H1 (cell line): Measurements from ENCODE around the gene METTL9. TPM values are rescaled to one million over a fixed set of nuclear protein-coding genes. Genes with fewer than 3 reads are reported as not detected.

ENCODE experiments used
- NANOG ChIP-seq: IDR thresholded peaks from 2 replicates; pipeline ENCODE4 v1.6.1; 2011; ENCODE audit warnings: low read length, low read depth, mild to moderate bottlenecking, inconsistent platforms; ENCODE audit not compliant: insufficient read depth, poor library complexity, severe bottlenecking
- SIN3A ChIP-seq, 2 experiments: IDR thresholded peaks in 1 of 2; conservative IDR thresholded peaks in 1 of 2; 2 replicates each; pipeline ENCODE4 v1.6.1; 2011 to 2012; ENCODE audit warnings: low read length in 2 of 2, improper control_type of control experiment in 1 of 2, low read depth in 1 of 2, mild to moderate bottlenecking in 1 of 2
- SIX5 ChIP-seq: IDR thresholded peaks from 2 replicates; pipeline ENCODE4 v1.6.1; 2011; ENCODE audit warnings: mild to moderate bottlenecking, low read depth, low read length
- SRF ChIP-seq: IDR thresholded peaks from 2 replicates; pipeline ENCODE4 v1.6.1; 2011; ENCODE audit warnings: mild to moderate bottlenecking, low read depth, low read length, moderate library complexity
- polyA plus RNA-seq, 7 experiments: library from polyadenylated mRNA; depleted of rRNA in 3 of 7; stranded (reverse) in 5 of 7; unstranded in 2 of 7; fragments of >200 nt in 5 of 7; fragments of 200-250 nt in 2 of 7; gene quantifications; 1 replicate in 5 of 7; 2 replicates in 1 of 7; 4 replicates in 1 of 7; pipeline versions ENCODE4 v1.2.1 to v1.2.3, GENCODE V29; 2011 to 2013; ENCODE audit warnings: missing spikeins in 2 of 7, mixed read lengths in 2 of 7
- total RNA-seq: library from RNA; stranded (reverse); fragmentation: NEBNext Ultra II Directional; extraction: Animal tissue kit (Norgen Biotek cat#: 25700); gene quantifications from 2 replicates; pipeline ENCODE4 v1.2.1, GENCODE V29; 2021

Gene METTL9
- total and polyA plus RNA-seq, 2 of the 8 experiments (the other 6 are each of a cell fraction or from before 2014, with no cell fraction given) = 45.4 to 112 TPM

- TF ChIP-seq SIX5 (no peak), SRF (no peak), SIN3A (conservative IDR thresholded peaks at IDR 0.05 in 1 of 2, IDR thresholded peaks at IDR 0.05 in 1 of 2; ENCODE audit: low read depth in 1 of 2, low read length in 2 of 2) (no peak), NANOG (no peak)
- TF ChIP-seq, all 59 proteins: peak for 0
Measured at GRCh38 chr16:21667575-21667974, 68.2 kb downstream of the METTL9 start (continued).
